ENCODE data around the gene MRPL38.
"Not testable (repeated sequence)": the region's sequence is repeated elsewhere in the genome, so short reads cannot be mapped to it uniquely, and the experiment has no call there.

MRPL38 gene

DNA sequence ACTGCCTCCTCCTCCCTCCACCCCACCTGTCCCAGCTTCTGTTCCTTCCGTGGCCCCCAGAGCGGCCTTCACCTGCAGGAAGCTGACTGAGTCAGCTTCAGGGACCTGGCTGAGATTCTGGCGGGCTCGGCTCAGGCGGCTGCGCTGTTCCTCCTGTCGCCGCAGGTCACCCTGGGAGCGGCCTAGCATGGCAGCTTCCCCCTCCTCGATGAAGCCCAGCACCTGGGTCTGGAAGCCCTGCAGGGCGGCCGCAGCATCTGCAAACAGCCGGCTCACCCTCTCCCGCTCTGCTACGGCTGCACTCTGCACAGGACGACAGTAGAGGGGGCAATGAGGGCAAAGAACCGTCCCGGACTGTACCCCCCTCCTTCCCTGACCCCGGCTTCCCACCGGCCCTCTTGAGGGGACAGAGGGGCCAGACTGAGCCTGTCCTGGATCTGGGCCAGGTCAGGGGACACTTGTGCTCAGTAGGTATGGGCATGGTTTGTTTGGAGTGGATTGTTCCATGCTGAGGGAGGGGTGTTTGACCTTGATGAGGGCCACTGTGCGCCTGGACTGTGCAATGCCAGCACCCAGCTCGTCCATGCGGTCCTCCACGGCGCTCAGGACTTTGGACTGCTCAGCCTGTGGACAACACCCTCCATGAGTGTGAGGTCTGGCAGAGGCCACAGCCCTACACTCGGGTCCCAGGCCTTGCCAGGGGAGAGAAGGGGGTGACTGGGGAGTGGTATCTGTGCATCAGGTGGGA lies 28.3 kb downstream of the MRPL38 start:
- peak; percentile 47 for DNase-seq (ENCODE audit: low read depth)

DNA sequence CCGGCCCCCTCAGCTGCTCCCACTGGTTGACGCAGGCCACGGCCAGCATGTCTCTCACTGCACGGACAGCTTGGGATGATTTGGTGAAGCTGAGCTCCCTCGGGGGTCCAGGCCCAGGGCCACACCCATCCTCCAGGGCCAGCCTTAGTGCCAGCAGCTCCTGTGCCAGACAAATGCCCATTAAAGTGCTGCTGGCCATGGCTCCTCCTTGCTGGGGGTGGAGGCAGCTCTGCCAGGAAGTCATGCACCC lies 28.8 kb downstream of the MRPL38 start:
- no peak for DNase-seq (ENCODE audit: low read depth)

DNA sequence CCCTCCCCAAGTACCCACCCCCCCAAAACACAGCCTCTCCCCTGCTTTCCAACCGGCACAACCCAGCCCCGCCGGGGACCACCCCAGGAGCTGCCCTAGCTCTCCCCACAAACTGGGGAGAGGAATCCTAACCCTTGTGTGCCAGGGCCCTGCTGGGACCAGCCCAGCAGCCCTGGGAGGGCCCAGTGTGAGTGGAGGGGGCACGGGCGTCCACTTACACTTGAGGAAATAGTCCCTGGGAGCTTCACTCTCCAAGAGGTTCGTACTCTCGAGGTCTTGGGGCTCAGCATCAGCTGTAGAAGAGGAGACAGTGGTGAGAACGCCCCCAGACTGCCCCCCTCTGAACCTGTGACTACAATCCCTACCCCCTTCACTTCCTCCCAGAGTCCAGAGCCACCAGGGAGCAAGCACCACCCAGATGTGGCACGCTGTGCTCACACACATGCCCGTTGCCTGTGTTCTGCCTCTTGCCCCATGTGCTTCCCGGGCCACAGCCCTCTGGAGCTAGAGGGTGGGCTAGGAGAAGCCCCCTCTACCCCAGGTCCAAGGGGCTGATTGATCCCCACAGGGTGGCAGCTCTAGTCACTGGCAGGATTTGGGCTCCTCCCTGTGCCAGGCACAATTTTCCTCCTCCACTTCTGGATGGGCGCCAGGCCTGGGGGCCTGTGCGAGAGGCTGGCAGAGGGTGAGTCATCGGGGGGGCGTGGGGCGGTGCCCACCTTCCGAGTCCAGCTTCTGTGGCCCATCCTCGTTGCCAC lies 29.3 kb downstream of the MRPL38 start:
- no peak for DNase-seq (ENCODE audit: low read depth)

DNA sequence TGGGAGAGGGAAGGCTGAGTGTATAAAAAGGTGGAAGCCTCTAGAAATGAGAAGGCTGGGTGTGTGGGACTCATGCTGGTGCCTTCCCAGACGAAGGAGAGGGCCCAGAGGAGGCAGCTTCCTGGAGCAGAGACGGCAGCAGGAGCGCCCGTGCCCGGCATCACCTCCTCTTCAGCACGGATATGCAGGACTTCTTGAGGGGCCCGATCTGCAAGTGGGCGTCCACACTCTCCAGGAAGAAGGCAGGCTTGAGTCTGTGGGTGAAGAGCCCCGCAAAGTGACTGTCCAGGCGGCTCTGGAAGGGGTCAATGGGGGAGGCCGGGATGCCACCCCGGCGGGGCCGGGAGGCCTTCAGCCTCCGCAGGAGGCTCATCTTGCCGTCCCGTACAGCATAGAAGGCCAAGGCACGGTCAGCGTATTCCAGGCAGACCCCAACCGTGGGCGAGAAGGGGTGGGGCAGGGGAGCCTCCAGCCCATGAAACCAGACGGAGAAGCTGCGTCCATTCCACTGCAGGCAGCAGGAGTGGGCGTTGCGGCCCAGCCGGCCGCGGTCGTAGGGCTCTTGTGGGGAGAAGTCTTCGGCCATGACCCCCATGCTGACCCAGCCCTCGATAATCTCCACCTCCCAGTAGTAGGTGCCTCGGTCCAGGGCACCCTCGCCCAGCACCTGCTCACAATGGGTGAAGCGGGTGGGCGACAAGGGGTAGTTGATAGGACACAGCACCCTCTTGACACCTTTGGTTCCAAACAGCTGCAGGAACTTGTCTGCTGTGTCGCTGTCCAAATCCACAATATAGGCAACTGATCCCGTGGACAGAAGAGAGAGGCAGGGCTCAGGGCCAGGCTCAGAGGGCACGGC lies 30.1 kb downstream of the MRPL38 start:
- no peak for DNase-seq (ENCODE audit: low read depth)

DNA sequence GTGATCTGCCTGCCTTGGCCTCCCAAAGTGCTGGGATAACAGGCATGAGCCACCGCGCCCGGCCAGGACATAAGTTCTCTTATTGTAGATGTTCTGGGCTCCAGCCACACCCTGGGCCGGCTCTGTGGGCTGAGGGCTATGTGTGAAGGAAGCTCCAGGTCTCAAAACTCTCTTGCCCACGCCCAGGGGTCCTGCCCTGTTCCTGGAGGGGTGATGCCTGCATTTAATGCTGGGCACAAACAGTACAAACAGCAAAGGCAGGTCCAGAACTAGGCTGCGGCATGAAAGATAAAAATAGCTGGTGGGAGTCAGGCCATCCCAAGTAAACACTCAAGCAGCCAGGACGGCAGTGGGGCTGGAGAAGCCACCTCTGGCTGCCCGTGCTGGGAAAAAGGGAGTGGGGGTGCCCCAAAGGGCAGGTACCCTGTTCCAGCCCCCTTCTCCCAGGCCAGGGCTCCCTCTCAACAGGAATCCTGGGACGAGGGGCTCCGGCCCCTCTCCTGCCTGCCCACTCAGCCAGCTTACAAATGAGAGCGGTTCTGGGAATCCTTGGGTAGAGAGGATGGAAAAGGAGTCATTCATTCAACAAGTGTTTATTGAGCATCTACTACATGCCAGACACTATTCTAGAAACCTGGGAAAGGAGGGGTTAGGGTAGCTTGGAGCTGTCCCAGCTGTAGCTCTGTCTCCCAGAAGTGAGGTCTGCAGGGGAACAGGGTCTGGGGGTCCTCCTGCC lies 30.9 kb downstream of the MRPL38 start:
- DNase-seq (ENCODE audit: low read depth), result no peak

DNA sequence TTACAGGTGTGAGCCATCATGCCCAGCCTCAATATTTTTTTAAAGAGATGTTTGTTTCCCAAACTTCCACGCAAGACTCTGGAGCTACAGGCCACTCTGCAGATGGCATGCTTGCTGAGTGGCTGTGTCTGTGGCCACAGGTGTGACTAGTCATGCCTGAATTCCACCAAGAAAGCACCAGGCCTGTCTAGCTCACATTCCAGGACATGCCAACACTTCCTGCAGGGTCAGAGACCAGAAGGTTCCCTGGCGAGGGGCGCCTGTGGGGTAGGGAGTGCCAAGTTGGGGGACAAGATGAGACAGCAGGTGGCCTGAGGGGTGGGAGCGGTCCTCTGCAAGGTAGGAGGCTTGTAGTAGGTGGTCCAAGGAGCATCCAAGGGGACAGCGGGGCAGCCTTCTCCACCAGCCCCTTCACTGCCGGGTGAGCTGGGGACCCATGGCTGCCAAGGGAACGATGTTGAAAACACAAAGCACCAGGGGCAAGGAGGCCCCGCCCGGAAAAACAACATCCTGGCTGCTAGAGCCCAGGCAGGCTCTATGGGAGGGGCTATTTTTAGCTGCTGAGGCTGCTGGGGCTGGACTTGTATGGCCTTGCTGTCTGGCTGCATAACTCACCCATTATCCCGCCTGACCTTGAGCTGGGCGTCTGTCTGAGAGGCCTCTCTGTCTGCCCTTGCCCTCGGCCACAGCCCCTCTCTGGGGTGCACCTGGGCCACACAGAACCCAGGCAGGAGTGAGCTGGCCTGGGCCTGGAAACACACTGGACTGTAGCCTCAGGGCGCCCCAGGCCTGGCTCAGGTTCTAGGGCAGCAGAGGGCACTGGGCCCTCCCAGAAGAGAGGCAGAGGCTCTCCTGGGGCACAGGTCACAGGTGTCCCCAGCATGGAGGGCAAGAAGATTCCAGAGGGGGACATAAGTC lies 32.0 kb downstream of the MRPL38 start:
- no peak for DNase-seq (ENCODE audit: low read depth)

DNA sequence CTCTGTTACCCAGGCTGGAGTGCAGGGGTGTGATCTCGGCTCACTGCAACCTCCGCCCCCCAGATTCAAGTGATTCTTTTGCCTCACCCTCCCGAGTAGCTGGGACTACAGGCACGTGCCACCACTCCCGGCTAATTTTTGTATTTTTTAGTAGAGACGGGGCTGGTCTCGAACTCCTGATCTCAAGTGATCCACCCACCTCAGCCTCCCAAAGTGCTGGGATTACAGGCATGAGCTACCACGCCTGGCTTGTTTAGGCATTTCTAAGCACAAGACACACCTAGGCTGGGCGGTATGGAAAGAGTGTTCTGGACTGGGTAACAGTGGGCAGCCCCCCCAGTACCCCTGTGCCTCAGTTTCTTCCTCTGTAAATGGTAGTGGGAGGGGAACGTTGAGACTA lies 34.5 kb downstream of the MRPL38 start:
- not testable (repeated sequence) for DNase-seq (ENCODE audit: low read depth)

DNA sequence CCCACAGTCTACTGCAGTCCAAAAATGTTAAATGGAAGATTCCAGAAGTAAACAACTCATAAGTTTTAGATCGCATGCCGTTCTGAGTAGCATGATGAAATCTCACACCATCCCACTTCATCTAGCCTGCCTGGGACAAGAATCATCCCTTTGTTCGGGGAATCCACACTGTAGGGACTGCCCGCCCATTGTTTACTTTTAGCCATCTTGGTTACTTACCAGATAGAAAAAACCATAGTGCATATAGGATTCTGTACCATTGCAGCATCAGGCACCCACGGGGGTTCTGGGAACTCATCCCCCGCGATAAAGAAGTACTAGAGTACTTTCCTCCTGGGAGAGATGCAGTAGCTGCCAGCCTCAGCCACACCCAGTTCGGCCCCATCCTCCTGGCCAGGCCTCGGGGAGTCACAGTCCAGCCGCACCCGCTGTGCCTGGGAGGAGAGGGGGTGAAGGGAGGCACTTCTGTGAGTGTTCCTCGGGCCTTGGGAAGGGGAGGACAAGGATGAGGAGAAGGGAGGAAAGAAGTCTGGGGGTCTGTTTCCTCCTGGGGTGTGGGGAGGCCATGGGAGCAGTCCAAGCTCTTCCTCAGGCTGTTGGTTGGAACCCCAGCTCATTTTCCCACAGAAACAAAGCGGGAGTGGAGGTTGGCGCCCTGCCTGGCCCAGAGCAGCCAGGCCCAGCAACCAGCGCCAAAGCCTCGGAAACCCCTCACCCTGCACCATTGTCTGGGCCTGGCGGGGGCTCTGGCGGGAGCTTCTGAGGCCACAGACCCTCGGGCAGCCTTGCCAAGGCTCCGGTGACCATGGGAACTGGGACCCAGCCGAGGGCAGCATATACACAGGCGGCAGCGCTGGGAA lies 35.2 kb downstream of the MRPL38 start:
- no peak for DNase-seq (ENCODE audit: low read depth)

DNA sequence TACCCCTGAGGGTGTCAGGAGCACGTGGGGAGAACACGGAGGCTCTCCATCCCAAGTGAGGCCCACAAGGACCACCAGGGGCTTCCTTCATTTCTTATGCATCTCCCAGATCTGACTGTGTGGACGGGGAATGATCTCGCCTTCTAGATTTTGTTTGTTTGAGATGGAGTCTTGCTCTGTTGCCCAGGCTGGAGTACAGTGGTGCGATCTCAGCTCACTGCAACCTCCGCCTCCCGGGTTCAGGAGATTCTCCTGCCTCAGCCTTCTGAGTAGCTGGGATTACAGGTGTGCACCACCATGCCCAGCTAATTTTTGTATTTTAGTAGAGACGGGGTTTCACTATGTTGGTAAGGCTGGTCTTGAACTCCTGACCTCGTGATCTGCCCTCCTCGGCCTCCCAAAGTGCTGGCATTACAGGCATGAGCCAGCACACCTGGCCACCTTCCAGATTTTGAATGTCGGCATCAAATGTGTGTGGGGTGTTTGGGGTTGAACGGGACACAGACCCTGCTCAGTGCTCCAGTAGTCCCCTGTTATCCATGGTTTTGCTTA lies 35.9 kb downstream of the MRPL38 start:
- DNase-seq (ENCODE audit: low read depth), result not testable (repeated sequence)

DNA sequence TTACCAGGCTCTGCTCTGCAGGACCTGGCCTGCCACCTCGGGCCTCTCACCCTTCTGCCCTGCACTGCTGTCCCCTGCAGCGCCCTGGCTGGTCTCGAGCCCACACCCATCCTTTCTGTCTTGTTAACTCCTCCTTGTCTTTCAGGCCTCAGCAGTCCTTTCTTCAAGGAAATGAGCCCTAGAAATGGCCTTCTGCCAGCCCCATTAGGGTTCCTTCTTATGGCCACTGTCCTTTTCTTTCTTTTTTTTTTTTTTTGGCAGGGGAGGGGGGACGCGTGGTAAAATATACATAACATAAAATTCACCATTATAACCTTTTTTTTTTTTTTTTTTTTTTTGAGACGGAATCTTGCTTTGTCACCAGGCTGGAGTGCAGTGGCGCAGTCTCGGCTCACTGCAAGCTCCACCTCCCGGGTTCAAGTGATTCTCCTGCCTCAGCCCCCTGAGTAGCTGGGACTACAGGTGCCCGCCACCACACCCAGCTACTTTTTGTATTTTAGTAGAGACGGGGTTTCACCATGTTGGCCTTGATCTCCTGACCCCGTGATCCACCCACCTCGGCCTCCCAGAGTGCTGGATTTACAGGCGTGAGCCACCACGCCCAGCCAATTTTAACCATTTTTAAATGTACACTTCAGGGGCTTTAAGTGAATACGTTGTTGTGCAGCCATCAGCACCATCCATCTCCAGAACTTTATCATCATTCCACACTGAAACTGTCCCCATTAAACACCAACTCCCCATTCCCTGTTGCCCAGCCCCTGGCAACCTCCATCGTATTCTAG lies 39.1 kb downstream of the MRPL38 start:
- not testable (repeated sequence) for DNase-seq (ENCODE audit: low read depth)

DNA sequence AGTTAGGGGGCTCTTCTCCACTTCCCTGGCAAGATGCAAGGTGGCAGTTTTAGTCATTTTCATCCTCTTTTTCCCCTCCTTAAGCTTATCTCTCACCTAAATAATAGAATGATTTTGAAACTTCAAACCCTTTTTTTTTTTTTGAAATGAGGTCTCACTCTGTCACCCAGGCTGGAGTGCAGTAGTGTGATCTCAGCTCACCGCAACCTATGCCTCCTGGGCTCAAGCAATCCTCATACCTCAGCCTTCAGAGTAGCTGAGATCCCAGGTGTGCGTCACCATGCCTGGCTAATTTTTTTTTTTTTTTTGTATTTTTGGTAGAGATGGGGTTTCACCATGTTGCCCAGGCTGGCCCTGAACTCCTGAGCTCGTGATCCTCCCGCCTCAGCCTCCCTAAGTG lies 39.8 kb downstream of the MRPL38 start:
- not testable (repeated sequence) for DNase-seq (ENCODE audit: low read depth)

DNA sequence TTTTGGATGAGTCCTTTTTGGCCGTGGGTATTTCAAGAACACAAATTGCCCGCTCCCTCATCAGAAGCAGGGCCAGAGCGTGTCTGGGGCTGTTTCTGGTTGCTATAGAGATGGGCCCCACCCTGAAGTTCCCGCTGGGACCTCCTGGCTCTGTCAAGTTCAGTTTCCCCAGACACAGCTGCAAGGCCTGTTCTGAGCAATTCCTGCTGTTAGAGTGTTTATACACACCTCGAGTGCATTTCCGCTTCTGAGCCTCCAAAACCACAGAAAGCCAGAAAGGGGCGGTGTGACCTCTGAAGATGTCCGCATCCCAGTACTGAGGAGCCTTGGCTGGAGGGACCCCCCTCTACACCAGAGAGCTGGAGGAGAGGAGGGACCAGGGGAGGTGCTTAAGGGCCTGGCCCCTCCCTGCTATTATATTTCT lies 40.2 kb downstream of the MRPL38 start:
- no peak for DNase-seq (ENCODE audit: low read depth)

DNA sequence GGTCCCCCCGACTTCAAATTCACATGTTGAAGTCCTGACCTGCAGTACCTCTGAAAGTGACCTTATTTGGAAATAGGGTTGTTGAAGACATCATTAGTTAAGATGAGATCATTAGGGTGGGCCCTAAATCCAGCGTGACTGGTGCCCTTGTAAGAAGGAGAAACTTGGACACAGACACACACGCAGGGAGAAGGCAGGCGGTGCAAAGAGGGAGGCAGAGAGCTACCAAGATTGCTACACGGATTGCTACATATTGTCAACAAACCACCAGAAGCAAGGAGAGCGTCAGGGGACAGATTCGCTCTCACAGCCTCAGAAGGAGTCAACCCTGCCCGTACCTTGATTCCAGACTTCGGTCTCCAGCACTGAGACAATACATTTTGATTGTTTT lies 42.8 kb downstream of the MRPL38 start:
- DNase-seq (ENCODE audit: low read depth), result no peak

DNA sequence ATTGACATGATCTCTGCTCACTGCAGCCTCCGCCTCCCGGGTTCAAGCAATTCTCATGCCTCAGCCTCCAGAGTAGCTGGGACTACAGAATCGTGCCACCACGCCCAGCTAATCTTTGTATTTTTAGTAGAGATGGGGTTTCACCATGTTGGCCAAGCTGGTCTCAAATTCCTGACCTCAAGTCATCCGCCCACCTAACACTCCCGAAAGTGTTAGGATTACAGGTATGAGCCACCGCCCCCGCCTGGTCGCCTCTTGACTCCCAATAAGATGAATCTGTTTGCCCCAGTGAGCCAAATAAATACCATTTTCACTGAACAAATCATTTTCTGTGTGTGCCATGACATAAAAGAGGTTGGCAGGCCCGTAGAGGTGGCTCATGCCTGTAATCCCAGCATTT lies 45.3 kb downstream of the MRPL38 start:
- DNase-seq (ENCODE audit: low read depth), result not testable (repeated sequence)

DNA sequence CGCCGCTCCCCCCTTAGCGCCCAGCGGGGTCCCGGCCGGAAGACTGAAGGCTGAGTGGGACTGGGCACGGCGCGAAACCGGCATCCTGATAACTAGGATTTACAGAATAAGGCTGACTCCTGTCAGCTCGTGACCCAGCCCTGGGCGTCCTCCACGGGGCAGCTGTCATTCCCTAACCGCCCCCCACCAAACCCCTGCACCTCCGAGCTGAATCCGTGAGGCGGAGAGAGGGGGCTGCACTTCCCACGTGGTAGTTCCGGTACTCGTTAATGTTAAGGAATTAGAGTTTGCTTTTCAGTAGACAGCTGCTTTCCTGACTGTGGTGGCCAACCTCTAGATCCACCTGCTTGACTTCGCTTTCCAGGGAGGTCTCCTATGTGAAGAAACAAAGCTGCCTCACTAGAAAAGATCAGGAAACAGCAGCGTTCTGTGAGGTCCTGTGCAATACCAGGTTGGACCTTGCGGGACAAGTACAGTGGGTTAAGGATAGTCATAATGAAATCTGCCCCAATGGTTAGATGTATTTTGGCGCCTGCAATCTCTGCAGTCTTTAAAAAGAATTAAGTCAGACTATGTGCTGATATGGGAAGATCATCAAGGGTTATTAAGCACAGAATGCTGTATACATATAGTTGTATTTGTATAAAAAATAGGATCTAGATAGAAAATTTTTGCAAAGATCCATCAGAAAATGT lies 48.5 kb downstream of the MRPL38 start:
- no peak for DNase-seq (ENCODE audit: low read depth)

DNA sequence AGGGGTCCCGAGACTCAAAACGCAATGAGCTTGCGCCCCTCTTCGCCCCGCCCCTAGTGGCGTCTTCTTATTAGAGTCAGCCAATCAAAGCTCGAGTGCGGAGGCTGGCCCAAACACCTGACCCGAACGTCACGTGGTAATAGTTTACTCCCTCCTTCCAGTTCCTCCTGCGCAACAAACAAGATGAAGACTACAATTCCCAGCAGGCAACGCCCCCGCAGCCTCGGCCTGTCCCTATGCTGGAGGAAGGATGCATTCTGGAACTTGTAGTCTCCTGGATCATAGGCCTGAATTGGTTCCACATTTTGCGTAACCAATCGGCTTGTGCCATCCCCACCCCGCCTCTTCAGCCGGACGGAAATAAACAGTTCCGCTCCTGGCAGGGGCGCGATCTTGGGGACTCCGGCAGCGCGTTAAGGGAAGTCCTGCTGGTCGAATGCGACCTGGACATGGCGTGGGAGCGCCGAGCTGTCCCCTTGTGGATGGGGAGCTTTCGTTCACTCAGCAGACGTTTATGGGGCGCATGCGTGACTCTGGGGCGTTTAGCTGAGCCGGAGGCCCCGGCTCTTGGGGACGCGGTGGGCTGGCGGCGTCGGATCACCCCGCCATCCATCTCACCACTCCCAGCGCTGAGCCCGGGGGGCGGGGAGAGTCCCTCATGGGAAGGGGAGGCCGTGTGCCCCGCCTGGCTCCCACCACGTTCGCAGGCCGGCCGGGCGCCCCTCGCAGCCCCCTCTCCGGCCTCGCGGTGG lies 49.2 kb downstream of the MRPL38 start, which contains the start of gene WBP2:
TSS of gene WBP2 (minus strand) at position 26 of the 752 bp plus-strand sequence. CDS start 38 bp downstream, outside the sequence.
- peak; percentile 95 for DNase-seq (ENCODE audit: low read depth)

DNA sequence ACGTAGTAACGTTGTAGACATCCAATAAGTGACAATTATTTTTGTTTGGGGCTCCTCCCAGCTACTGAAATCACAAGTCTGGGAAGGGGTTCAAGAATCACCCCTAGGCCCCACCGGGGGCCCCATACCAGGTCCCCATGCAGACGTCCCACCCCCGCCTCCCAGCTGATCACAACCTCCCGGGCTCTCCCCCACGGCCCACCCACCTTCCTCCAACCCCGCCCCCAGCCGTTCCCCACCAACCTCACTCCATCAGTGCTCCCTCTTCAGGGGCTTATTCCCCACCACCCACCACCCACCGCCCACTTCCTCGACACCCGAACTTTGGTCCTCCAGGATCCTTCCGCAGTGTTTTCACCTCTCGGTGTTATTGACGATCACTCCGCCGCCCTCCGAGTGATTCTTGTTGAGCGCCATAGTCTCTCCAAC lies 49.8 kb downstream of the MRPL38 start:
- DNase-seq (ENCODE audit: low read depth), result no peak

All from stimulated activated CD8-positive, alpha-beta memory T cell treated with anti-CD3 and anti-CD28 coated beads, Interleukin-4, amount 100 ng/mL, for 24 hours (primary cell).